Stimulated activated CD8-positive, alpha-beta memory T cell treated with anti-CD3 and anti-CD28 coated beads, Interleukin-2, amount 100 ng/mL, for 1 hour (primary cell): ENCODE data around the gene PRR11.
"Not testable (repeated sequence)": the region's sequence is repeated elsewhere in the genome, so short reads cannot be mapped to it uniquely, and the experiment has no call there.

Experiments used
- DNase-seq, 2 donors: peaks; one replicate each; pipeline ENCODE4 v3.0.0-alpha.2; 2020; ENCODE audit warnings: low read depth in 2 of 2

The PRR11 gene

DNA sequence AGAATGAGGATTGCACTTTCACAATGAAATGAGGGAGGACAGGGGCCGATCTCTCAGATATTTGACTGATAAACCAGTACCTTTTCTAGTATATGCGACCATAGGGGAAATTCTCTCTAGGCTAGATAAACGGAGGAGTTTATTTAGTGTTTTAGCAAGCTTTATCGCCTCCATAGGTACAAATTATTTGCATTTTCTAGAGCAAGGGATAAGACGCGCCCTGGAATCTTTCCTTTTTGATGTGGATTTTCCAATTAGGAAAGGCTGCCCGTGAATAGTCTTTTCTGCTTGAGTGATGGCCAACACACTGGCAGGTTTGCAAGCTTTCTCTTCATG lies 64.4 kb downstream of the PRR11 start:
- DNase-seq, result no peak

DNA sequence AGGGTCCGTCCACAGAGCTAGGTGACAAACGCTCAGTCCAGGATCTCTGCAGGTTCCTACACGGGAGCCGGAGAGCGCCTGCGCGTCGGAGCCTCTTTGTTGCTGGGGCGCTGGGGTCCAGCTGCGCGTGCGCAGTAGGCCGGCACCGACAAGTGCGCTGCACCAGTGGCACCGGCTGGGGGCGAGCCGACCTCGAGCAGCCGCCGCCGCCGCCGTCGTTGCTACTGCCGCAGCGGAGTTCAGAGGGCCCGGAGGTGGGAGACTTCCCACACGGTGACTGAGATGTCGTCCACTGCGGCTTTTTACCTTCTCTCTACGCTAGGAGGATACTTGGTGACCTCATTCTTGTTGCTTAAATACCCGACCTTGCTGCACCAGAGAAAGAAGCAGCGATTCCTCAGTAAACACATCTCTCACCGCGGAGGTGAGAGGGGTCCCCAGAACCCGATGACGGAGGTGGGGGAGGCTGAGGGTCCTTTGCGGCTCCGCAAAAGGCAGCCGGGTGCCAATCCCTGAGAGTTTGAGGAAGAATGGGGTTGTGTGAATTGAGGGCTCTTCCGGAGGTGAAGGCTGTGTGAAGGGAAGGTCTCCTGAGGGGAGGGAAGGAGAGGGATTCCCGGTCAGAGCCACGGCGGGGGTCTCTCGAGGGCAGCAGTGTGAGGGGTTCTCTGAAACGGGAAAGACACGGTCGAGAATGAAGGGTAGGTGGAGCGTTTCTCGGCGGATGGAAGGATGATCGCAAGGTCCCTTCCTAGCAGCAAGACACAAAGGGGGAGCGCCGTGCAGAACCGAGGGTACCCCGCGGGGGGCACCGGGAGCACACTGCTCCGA lies 65.0 kb downstream of the PRR11 start, which contains the start of gene GDPD1:
TSS of gene GDPD1 (plus strand) at position 184 of the 831 bp plus-strand sequence. CDS start at position 283, 99 bp downstream.
- peak; percentile 93 to 95 for DNase-seq

DNA sequence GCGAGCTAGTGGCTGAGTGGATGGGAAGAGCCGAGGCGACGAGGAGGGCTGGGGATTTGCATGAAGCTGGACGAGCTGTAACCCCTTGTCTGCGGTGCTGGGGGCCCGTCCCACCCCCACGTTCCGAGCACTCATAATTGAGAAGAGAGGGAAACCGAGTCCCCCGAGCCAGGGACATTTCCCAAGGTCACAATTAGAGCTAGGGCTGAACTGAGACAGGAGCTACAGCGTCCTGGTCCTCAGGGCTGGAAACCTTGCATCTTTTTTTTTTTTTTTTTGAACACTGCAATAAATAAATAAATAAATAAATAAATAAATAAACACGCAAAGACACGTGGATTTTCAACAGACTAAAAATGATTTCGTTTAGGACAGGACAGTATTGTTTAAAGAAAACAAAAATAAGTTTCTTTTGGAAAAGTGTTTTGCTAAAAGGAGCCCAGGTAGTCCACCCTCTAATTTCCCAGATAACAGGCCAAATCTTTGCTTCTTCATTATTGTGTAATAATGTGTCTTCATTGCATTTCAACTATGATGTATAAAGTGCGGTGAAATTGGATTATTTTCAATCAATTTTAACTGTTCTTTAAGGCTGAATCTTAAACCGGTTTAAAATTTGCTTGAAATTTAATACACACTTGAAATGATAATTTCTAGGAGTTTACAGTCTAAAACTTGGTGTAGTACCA lies 65.8 kb downstream of the PRR11 start:
- DNase-seq, result no peak

DNA sequence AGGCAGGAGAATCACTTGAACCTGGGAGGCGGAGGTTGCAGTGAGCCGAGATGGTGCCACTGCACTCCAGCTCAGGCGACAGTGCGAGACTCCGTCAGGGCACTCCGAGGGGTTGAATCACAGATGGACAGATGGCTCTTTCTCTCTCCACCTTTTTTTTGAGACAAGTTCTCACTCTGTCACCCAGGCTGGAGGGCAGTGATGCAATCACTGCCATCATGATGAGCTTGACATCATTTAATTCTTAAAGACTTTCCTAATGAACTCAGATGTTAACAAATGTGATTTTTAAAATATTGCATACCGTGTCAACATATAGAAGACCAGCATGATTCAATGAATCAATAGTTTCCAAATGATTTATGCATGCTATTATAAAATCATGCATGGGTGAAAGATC lies 68.3 kb downstream of the PRR11 start:
- DNase-seq, result no peak

DNA sequence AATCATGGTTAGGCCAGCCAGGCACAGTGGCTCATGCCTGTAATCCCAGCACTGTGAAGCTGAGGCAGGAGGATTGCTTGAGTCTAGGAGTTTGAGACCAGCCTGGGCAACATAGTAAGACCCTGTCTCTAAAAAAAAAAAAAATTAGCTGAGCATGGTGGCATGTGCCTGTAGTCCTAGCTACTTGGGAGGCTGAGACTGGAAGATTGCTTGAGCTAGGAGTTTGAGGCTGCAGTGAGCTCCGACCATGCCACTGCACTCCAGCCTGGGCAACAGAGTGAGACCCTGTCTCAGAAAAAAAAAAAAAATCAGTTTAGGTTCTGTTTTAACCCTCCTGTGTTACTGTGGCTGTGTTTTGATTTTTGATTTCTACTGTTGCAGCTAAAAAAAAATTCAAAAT lies 73.0 kb downstream of the PRR11 start:
- not testable (repeated sequence) for DNase-seq

DNA sequence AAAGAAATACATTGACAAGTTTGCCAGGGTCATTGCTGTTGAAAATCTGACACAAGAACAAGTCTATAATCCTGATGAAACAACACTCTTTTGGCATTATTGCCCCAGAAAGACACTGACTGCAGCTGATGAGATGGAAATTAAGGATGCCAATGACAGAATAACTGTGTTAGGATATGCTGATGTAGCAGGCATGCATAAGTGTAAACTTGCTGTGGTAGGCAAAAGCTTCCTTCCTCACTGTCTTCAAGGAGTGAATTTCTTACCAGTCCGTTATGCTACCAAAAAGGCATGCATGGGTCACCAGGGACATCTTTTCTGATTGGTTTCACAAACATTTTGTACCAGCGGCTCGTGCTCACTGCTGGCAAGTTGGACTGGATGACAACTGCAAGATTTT lies 75.2 kb downstream of the PRR11 start:
- DNase-seq, result no peak

DNA sequence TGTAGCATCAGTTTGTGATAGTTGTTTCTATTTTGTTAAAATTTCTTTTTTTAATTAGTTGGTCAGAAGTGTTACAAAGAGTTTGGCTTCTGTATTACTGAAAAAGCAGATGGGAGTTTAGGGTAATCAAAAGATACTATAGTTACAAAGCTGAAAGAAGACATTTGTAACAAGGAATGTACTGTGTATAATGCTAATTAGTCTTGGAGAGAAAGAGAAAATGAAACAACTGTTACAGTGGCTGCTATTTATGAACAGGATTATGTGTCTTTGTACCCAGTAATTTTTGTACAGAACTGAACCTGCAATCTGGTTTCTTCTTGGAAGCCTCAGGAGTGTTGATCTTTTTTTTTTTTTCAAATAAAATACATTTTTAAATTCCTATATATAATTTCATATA lies 79.1 kb downstream of the PRR11 start:
- no peak for DNase-seq

DNA sequence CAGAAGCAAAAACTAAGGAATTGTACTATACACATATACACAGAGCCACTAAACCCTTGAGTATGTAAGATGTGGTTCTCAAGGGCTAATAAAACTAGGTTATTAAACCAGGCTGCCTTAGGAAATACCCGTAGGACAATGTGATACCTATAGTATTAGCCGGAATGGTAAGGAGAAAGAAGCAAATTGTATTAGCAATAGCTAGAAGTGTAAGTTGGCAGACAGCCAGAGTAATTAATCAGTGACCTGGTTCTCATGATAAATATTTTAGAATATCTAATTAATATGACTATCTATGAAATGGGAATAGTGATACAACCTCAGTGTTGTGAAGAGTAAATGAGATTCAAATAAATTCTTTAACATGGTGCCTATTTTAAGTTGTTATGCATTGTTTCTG lies 83.4 kb downstream of the PRR11 start:
- DNase-seq, result no peak

DNA sequence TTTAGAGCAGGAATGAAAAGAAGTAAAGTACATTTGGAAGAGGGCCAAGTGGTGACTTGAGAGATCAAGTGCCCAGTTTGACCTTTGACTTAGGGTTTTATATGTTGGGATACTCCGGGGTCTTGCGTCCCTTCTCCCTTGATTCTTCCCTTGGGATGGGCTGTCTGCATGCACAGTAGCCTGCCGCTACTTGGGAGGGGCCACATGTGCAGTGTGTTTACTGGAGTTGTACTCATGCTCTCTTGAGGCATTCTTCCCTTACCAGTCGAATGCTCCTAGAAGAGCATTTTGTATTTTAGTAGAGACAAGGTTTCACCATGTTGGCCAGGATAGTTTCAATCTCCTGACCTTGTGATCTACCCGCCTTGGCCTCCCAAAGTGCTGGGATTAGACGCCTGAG lies 88.5 kb downstream of the PRR11 start:
- DNase-seq, result no peak
